ENCODE measurements around the gene NYNRIN.

DNA sequence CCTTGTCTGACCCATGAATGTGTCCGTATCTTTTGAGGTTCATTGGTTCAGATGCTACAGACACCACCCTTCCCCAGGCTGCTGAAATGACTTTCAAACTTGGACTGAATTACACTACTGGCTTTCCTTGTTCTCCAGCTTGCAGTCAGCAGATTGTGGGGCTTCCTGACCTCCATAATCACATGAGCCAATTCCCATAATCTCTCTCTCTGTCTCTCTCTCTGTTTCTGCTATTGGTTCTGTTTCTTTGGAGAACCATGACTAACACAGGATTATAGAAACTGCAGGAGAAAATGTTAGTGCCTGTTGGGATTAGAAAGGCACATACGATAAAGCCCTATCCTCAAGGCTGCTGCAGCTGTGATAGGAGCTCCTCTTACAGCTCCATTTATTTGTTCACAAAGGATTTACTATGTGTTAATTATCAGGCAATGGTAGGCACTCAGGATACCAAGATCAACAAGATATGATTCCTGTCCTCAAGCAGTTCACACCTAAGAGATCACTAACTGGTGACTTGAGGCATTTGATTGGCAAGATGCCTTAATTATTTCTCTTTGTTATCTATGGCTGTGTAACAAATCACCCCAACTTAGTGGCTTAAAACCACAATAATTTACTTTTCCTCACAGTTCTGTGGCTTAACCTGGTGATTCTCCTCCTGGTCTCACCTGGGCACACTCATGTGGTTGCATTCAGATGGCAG lies 10.2 kb upstream of the NYNRIN start:
- TF ChIP-seq, protein P1, sequence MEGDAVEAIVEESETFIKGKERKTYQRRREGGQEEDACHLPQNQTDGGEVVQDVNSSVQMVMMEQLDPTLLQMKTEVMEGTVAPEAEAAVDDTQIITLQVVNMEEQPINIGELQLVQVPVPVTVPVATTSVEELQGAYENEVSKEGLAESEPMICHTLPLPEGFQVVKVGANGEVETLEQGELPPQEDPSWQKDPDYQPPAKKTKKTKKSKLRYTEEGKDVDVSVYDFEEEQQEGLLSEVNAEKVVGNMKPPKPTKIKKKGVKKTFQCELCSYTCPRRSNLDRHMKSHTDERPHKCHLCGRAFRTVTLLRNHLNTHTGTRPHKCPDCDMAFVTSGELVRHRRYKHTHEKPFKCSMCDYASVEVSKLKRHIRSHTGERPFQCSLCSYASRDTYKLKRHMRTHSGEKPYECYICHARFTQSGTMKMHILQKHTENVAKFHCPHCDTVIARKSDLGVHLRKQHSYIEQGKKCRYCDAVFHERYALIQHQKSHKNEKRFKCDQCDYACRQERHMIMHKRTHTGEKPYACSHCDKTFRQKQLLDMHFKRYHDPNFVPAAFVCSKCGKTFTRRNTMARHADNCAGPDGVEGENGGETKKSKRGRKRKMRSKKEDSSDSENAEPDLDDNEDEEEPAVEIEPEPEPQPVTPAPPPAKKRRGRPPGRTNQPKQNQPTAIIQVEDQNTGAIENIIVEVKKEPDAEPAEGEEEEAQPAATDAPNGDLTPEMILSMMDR (IDR thresholded peaks at IDR 0.05; ENCODE audit: extremely low read depth in 1 of 2, insufficient read depth in 1 of 2, low read depth in 1 of 2, low read length in 2 of 2): no peak
- TF ChIP-seq POLR2A (IDR thresholded peaks at IDR 0.05; ENCODE audit: low read depth, low read length): no peak
- TF ChIP-seq JUN (IDR thresholded peaks at IDR 0.05; ENCODE audit: borderline replicate concordance, insufficient read depth, insufficient read length, low read depth): no peak
- TF ChIP-seq MAX (IDR thresholded peaks at IDR 0.05; ENCODE audit: insufficient read depth, insufficient read length): no peak
- TF ChIP-seq GATA2 (IDR thresholded peaks at IDR 0.05; ENCODE audit: insufficient read depth, insufficient read length, low read depth, low read length): no peak
- TF ChIP-seq POLR2AphosphoS5 (IDR thresholded peaks at IDR 0.05; ENCODE audit: insufficient read depth, low read depth, low read length): no peak

All from endothelial cell of umbilical vein (primary cell).